Activated gamma-delta T cell (primary cell): ENCODE measurements around the gene KRT24.
"Not testable (repeated sequence)": the region's sequence is repeated elsewhere in the genome, so short reads cannot be mapped to it uniquely, and the experiment has no call there.

Experiments
- DNase-seq: peaks from one replicate; lab custom pipeline; 2025; lab: John Stamatoyannopoulos, UW
- total RNA-seq, 2 donors: gene quantifications; one replicate each; lab custom pipeline; 2026; lab: John Stamatoyannopoulos, UW

The KRT24 gene
- total RNA-seq = 0 reads per million in 2 donors

DNA sequence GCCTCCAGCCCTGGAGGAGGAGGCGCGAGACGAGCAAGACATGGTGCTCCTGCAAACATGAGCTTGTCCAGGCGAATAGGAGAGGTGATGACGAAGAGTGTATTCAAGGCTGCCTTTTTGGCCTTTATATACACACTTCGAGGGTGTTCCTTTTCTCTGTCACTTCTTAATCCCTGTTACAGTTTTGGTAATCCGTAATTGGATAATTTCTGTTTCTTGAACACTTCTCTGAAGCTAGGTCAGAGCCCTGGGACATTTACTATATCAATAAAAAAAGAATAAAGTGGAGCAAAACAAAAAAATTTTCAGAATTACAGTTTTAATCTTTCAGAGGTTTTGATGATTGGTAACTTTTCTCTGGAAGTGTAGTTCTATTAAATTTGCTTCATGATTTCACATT, at the start of gene KRT24:
Gene KRT24 (minus strand): TSS at position 101 of the 400 bp plus-strand sequence. CDS start 59 bp downstream, at position 42.
- DNase-seq = no peak

DNA sequence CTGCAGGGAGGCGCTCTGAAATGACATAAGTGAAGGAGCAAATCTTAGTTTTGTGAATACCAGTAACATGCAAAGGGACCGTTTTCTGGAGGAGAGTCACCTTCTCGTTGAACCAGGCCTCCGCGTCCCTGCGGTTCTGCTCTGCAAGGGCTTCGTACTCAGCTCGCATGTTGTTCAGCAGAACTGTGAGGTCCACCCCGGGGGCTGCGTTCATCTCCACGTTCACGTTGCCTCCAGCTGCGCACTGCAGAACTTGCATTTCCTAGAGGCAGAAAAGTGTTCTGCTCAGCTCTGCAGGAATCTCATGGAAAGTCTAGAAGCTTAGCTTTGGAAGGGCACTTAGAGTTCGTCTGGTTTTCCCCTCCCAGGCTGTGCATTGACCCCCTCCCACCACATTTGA, 47.5 kb upstream of the KRT24 start:
- no peak for DNase-seq

DNA sequence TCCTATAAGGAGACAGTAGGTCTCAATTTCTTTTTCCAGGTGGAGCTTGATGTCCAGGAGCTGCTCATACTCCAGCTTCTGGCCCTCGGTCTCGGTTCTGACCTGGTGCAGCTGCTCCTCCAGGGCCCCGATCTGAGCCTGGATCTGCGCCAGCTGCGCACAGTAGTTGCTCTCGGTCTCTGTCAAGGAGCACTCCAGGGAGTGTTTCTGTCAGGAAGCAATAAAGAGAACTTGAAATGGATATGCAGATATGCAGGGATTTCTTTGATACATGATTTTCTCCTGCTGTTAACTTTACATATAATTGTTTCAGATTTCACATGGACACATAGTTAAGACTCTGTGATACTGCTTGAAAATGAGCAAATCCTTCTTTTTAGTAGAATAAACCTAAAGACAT, 46.8 kb upstream of the KRT24 start:
- no peak for DNase-seq

DNA sequence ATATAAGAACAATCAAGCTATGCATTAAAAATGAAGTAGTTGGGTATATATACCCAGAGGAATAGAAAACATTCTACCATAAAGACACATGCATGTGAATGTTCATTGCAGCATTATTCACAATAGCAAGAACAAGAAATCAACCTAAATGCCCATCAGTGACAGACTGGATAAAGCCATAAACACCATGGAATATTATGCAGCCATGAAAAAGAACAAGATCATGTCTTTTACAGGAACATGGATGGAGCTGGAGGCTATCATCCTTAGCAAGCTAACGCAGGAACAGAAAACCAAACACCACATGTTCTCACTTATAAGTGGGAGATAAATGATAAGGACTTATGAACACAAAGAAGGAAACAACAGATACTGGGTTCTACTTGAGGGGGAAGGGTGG, 45.1 kb upstream of the KRT24 start:
- not testable (repeated sequence) for DNase-seq

DNA sequence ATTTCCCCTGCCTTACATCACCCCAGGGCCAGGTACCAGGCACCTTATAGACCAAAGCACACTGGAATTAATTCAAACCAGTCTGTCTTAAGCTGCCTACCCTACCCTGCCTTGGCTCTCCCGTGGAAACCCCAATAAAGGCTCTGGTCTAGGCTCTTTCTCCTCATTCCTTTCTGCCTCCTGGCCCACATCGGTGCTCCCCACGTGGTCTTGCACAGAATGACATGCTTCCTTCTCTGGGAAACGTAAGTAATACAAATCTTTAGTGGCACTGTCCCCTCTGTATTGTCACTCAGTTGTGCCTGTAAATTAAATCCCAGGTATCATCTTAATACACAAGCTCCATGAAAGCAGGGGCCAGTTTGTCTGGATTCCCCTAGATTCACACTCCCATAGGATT, 35.0 kb upstream of the KRT24 start:
- DNase-seq = no peak

DNA sequence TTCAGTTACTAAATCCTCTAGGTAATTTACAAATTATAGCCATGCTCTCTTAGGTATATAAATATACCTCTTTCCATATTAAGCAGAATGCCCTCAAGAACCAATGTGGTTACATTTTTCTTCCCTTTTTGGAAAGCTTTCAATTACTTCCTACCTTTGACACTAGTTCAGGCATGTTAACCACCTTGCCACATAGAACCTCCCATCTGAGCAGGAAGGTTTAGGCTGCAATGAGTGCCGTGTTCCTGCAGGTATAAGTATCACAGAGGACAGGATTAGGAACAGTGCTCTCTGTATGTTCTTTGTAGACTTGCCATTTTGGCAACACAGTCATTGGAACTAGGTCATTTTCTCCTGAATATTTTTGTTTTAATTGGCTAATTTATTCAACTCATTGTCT, 31.5 kb upstream of the KRT24 start:
- DNase-seq = no peak

DNA sequence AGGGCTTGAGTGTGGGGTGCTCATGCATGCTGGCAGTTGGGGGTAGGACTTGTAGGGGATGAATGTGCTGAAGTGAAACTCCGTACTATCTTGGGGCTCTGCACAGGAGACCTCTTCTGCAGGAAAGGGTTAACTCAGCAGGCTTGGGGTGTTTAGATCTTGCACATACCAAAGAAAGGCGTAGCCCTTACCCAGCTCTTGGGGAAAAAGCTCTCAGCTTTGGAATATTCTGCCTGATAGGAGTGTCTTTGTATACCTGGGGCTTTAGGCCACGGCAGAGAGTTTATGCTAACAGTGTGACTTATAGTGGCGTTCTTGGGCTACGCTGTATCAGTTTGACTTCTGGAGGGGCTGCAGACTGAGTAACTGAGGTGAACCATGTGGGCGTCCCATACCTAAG, 30.5 kb upstream of the KRT24 start:
- DNase-seq = no peak

DNA sequence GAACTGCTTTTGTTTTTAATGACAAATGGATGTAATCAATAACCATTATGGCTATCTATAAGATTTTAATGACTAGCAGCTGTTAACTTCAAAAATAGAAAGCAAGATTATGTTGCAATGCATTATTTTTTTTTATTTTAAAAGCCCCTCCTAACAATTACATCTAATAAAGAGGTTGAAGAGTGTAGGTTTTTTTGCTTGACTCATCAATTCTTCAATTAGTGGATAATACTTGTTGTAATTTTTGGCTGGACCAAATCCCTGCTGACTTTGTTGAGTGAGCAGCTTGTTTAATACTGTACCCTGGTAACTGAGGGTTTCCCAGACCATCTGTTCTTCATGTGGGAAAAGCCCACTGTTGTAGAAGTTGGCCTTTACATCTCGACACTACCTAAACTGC, 27.4 kb upstream of the KRT24 start:
- no peak for DNase-seq

DNA sequence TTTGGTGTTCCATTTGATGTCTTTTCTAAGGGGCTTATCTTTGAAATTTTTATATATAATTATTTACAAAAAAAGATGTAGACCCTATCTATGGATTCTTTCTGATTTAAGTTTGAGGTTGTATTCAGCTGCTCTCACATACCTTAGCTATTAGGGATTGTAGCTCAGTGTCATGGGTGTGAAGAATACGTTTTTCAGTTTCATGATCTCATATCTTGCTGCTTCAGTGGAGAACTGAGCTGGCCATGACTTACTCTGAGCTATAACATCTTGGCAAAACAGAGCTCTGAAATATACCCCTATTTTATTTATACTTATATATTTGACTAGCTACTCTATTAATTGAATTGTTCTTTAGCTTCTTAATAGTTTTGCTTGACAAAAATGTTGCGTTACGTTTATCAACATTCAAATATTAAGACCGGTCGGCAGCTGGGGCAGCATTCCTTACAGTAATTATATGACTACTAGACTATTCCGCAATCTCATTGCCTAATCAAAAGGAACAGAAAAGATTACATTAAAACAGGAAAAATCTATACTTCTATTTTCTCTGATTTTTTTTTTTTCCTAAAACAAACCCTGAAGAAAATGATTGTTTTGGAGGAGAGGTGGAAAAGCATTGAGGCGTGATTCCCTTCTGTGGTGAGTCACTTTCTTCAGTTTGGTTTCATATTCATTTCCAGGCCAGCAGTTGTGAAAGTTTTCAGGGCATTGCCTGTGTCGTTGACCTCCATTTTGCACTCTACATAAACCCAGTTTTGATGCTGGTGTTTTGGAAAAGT, 24.1 kb upstream of the KRT24 start:
- DNase-seq = no peak

DNA sequence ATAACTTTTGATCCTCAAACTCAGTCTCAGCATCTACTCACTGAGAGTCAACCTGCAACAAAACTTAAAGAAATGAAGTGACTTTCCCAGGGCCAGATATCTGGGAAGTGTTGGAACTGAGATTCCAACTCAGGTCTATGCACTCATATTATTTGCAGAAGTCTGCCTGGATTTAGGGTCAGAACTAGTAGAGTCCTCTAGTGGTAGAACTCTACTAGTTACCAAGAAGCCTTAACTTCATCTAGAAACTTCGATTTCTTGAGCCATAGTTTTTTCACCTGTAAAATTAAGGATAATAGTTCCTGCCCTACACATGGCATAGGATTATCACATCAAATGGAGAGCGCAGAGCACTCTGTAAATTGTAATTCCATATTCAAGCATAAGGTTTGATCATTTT, 23.4 kb upstream of the KRT24 start:
- DNase-seq = no peak

DNA sequence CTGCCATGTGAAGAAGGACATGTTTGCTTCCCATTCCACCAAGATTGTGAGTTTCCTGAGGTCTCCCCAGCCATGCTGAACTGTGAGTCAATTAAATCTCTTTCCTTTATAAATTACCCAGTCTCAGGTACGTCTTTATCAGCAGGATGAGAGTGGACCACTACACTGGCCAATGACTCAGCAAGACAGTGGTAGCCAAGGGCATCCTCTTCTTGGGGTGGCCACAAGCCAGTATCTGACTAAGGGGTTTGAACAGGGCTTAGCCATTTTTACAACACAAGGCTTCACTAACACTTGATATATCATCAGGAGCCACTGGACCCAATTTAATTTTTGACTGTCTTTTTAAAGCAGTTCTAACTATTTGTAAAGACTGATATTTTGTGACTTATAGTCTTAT, 21.1 kb upstream of the KRT24 start:
- DNase-seq = no peak

DNA sequence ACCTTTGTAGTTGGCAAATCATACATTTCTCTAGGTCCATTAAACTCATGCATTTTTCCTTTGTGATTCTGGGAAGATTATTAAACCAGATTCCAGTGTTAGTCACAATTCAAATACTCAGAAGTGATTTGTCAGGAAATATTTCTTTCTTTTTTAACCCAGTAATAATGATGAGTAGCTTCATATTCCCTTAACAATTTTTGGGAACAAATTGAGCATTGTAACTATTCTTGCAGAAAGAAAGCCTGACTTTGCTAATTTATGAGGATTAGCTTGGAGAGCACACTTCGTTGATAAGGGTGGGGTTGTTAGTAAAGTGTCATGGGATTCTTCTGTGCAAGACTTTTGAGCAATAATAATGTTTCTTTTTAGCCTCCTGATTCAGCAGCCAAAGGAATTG, 18.7 kb upstream of the KRT24 start:
- DNase-seq = no peak

DNA sequence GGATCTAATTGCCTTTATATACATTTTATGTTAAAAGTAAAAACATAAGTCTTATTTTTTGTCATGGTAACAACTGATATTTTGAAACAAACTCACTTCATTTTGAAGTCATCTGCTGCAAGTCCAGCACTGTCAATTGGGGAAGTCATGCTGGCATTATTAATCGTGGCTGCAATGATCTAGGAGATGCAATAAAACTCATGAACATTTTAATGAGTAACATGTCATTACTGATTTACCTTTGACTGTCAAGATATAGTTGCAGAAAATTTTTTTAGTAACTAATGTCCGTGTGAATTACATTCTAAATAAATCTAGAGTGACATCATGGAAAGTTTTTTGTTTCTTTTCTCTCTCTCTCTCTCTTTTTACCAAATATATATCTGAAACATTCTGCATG, 17.3 kb upstream of the KRT24 start:
- DNase-seq = no peak

DNA sequence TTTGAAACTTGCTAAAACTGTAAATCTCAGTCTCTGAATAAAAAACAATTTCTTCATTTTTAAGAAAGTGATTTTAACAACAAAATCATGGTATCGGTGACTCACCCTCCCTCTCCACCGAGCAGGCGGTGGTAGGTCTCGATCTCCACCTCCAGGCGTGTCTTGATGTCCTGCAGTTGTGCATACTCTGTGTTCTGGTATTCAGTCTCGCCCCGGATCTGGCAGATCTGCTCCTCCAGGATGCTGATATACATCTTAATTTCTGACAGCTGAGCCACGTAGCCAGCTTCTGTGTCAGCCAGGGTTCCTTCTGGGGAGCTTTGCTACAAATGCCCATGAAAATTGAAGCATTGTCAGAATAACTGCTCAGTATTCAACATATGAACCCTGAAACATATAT, 15.4 kb upstream of the KRT24 start:
- no peak for DNase-seq

DNA sequence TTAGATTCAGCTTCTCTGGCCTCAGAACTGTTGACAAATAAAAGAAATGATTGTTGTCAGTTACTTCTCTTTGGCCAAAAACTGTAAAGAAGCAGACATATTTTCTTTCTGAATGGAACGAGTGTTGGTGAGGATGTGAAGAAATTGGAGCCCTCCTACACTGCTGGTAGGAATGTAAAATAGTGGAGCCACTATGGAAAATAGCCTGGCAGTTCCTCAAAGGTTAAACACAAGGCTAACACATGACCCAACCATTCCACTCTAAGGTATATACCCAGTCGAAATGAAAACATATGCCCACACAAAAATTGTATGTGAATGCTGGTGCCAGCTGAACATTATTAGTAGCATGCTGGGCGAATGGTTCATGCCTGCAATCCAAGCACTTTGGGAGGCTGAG, 14.2 kb upstream of the KRT24 start:
- DNase-seq = no peak

DNA sequence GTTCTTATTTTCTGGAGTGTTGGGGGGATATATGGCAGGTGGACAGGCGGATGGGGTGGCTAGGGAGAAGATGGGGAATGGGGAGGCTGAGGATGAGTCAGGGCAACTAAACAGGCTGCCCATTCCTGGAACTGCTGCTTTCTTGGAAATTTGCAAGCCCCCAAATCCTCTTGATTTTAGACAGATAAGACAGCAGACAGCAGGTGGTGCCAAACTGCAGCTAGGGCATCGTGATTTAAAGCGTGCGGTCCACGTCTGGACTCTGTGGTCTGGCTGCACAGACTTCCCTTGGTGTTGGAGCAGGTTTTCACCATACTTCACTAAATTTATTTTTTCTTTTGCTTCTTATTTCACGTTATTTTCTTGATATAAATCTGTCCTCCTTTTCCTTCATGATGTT, 10.9 kb upstream of the KRT24 start:
- DNase-seq = no peak

DNA sequence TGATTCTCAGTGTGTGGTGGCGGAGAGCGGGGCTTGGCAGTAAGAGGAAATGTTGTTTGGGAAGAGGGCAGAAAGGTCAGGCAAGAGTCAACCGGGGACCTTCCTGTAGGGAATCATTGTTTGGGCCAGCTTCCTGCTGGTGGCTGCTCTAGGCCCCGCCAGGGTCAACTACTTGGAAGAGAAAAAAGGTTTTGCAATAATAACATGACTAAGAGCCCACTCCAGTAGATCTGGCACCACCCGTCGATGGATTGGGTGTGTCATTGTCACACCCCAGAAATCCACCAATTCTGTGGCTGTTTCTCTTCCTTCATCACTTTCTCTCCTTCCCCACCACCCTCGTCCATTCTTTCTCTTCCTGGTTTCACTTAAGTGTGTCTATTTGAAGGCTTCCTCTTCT, 4.2 kb upstream of the KRT24 start:
- DNase-seq = no peak

DNA sequence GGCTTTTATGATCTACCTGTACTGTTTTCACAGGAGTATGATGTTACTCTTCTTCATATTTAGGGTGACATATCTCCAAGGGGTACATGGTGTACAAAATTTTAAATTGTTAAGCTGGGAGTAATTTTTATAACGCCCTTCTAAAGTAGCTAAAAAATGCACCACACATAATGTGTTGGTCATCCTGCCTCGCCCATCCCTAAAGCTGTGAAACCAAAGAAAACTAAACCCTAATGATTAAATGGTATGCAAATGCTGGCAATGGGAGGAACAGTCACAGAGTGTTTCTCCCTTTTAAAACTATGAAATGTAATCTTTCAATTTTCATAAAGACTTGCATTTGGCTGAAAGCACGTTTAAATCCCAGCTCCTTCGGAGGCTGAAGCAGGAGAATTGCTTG, 2.0 kb upstream of the KRT24 start:
- no peak for DNase-seq

DNA sequence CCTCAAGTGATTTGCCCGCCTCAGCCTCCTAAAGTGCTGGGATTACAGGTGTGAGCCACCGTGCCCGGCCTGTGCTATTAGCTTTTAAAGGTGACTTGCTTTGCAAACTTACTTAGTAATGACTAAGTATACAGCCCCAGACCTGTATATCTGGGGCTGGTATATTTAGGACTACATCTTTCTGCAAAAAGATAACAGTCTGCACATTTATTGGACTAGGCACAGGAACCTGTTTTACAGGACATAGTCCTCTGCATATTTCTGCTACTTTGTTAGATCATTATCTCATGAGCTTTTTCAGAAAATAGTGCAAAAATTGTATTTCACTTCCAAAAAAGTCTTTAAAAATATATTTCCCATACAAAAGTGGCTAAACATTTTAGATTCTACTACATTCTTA, 1.3 kb downstream of the KRT24 start:
- DNase-seq = no peak

DNA sequence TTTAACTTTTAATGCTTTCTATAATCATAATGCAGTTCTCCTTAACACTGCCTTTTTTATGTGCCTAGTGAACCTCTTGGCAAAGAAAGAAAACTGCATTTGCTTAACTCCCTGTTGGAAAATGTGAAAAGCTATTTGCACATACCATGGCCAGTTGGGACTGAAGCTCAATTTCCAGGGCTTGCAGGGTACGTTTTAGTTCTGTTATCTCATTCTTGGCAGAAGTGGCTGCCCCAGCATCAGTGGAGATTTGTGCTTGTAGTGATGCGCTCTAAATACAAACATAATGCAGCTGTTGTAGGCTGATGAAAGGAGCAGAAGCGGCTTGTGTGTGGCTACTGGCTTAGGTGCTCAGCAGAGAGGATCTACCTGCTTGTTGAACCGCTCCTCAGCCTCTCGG, 3.7 kb downstream of the KRT24 start:
- no peak for DNase-seq

DNA sequence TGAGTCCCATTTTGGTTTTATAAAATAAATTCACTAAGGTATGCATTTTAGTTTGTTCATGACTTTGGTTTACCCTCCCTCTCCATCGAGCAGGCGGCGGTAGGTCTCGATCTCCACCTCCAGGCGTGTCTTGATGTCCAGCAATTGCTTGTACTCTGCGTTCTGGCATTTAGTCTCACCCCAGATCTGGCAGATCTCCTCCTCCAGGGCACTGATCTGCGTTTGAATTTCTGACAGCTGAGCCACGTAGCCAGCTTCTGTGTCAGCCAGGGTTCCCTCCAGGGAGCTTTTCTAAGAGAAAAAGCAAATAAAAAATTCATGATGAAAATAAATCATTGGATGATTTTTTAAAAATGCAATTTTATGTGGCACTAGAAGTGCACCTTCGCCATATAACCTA, 4.2 kb downstream of the KRT24 start:
- no peak for DNase-seq

DNA sequence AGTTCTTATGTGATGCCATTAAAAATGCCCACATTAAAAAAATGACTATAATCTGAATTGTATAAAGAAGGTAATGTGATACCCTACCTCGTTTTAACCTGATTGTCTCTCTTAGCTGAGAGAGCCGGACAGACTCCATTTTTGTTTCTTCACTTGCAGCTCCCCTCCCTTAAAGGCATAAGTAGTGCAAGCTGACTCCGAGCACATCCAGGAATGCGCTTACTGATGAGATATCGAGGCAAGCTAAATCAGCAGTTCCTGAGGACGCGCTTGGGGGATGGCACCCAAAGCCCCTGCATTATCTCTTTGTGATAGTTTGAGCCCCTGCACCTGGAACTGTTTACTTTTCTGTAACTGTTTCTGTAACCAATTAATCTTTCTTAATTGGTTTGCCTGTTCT, 6.3 kb downstream of the KRT24 start:
- DNase-seq = no peak

DNA sequence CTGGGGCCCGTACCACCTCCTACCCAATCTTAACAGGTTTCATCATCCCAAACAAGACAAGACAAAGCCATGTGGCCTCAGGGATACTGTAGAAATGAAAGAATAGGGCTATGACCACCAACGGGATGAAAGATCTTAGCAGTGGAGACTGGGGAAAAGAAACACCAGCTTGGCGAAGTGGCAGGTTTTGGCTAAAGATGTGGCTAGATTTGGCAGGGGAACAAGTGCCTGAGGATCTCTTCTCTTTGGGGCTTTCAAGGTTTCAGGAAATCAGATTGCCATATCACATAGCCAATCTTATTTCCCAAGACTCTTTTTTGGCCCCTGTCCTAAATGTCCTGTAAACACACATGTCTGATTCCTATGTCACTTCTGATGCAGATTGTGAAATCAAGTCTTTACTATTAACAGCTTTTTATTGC, 6.9 kb downstream of the KRT24 start:
- no peak for DNase-seq

DNA sequence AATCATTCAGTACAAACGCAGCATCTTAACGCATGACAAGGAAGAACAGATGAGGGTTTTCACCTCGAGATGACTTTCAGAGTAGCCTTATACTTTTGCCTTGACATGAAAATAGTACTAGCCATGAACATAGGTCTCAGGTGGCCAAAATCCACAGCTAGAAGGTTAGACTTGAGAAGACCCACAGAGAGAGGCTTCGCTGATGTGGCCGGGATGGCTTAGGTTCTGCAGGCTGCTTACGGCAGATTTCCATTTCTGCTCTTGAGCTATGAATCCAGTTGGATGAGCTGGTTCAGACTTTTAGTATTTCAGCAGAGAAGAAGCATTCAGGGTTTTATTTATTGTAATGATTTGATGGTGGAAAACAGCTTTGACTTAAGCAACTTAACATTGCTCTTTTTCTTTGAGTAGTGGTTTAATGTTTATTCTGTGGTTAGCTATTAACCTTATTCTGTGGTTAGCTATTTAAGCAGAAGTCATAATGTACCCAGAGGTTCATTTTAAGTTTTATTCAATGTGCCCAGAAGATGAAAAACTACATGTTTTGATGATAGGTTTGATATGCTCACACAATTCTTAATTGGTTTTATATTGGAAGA, 7.6 kb downstream of the KRT24 start:
- DNase-seq = no peak
